Neural progenitor cell (in vitro differentiated cells): Measurements from ENCODE around the gene DHRS12.

Experiments
- EZH2 ChIP-seq: fragments of 200-600 bp; sonication (generic); IDR thresholded peaks from 2 replicates; pipeline ENCODE4 v1.6.1; 2017; ENCODE audit warnings: antibody characterized with exemption, mild to moderate bottlenecking, moderate library complexity
- EZH2phosphoT487 ChIP-seq: fragments of 200-600 bp; sonication (generic); IDR thresholded peaks from 2 replicates; pipeline ENCODE4 v1.6.1; 2017; ENCODE audit warnings: antibody characterized with exemption
- TF ChIP-seq, protein P1 (sequence below): fragments of 200-600 bp; sonication (generic); IDR thresholded peaks from 2 replicates; pipeline ENCODE4 v1.5.1; 2017; ENCODE audit warnings: antibody characterized with exemption, mild to moderate bottlenecking

DNA sequence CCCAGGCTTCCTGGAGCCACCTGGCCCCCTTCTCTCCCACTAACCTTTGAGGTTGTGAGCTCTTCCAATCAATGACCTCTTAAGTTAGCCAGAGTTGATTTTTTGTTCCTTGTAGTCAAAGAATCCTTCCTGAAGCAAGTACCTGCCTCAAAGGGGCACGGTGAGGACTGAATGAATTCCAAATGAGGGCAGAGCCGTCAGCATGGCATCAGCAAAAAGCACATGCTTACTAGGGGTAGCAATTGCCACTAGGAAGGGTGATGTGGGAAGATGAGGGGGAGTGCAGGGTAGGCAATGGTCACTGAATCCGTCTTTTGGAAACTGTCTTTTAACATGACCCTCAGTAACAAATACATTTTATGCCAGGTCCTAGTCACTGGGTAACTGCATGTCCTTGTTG lies 15.6 kb upstream of the DHRS12 start:
- TF ChIP-seq, protein P1, sequence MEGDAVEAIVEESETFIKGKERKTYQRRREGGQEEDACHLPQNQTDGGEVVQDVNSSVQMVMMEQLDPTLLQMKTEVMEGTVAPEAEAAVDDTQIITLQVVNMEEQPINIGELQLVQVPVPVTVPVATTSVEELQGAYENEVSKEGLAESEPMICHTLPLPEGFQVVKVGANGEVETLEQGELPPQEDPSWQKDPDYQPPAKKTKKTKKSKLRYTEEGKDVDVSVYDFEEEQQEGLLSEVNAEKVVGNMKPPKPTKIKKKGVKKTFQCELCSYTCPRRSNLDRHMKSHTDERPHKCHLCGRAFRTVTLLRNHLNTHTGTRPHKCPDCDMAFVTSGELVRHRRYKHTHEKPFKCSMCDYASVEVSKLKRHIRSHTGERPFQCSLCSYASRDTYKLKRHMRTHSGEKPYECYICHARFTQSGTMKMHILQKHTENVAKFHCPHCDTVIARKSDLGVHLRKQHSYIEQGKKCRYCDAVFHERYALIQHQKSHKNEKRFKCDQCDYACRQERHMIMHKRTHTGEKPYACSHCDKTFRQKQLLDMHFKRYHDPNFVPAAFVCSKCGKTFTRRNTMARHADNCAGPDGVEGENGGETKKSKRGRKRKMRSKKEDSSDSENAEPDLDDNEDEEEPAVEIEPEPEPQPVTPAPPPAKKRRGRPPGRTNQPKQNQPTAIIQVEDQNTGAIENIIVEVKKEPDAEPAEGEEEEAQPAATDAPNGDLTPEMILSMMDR = no peak
- TF ChIP-seq EZH2 = no peak
- TF ChIP-seq EZH2phosphoT487 = no peak
